NT2/D1 (cell line): ENCODE measurements around the gene LRTM2.
"Not testable (repeated sequence)": the region's sequence is repeated elsewhere in the genome, so short reads cannot be mapped to it uniquely, and the experiment has no call there.

Experiments used
- DNase-seq: peaks from one replicate; pipeline ENCODE4 v3.0.0-alpha.2; 2011; ENCODE audit warnings: low read depth, low spot score
- H3K27me3 ChIP-seq: 2 replicates; pipeline ENCODE4 v1.6.0; 2011; ENCODE audit warnings: mild to moderate bottlenecking; ENCODE audit not compliant: insufficient read length, insufficient read depth
- H3K36me3 ChIP-seq: 2 replicates; pipeline ENCODE4 v1.6.1; 2011; ENCODE audit warnings: mild to moderate bottlenecking, low read length, mixed read lengths; ENCODE audit not compliant: insufficient read depth, insufficient read length
- H3K4me1 ChIP-seq: 2 replicates; pipeline ENCODE4 v1.5.1; 2011; ENCODE audit not compliant: insufficient read depth, insufficient read length
- H3K4me3 ChIP-seq: 2 replicates; pipeline ENCODE4 v1.5.1; 2011; ENCODE audit warnings: low read depth; ENCODE audit not compliant: insufficient read length
- H3K9ac ChIP-seq: 2 replicates; pipeline ENCODE4 v1.6.0; 2011; ENCODE audit warnings: low read depth; ENCODE audit not compliant: insufficient read length
- H3K9me3 ChIP-seq: 2 replicates; pipeline ENCODE4 v1.5.1; 2011; ENCODE audit warnings: mild to moderate bottlenecking, low read length; ENCODE audit not compliant: insufficient read depth
- SUZ12 ChIP-seq: IDR thresholded peaks from 2 replicates; pipeline ENCODE4 v1.6.1; 2011; ENCODE audit not compliant: insufficient read length, insufficient read depth; ENCODE audit errors: extremely low read depth
- YY1 ChIP-seq: IDR thresholded peaks from 2 replicates; pipeline ENCODE4 v1.6.1; 2011; ENCODE audit not compliant: insufficient read length, insufficient read depth
- ZNF274 ChIP-seq: IDR thresholded peaks from 2 replicates; pipeline ENCODE4 v1.6.1; 2011; ENCODE audit warnings: mild to moderate bottlenecking, low read depth, low read length

The LRTM2 gene

DNA sequence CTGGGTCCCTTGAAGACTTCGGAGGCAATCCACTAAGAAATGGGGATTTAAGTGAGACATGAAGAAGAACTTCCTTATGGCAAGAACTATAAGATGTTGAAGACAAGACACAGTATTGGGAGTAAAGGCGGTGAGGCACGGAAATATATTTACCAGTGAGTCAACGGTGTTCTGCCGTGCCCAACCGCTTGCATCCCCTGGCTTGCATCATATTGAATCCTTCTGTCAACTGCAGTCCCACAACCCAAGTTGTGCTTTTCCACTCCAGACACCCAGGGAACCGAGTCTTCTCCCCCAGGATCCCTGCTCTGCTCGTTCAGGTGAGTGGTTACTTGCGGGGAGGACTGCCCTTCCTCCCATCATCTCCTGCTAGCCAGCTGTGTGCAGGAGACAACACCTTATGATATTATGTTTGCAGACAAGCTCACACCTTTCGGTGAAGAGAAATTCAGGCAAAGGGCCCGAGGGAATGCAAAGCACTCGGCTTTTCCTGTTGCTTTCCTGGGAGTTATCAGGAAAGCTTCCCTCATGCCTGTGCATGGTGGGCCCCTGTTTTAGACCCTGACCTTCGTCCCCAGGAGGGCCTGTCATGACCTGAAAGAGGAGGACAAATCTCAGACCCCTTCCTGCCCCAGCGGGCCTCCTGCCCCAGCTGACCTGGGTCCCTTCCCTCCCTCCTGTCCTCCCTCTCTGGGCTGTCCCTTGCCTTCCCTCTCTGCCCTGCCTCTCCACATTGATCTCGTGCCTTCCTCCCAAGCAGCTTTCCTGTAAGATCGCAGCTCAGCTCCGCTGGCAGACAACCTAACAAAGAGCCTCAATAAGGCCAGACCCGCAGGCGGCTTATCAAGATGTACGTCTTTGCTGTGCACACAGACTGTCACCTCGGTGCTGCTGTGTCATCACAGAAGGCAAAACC, 4.3 kb upstream of the LRTM2 start:
- peaks cover 23% of the 10 kb centered on the region for H3K27me3 ChIP-seq
- peaks cover 9% of the 10 kb centered on the region; the same call in 1 of the 2 replicates for H3K9me3 ChIP-seq
- H3K36me3 ChIP-seq: no peaks in the 10 kb centered on the region
- no peak overlapping the region for H3K4me3 ChIP-seq
- TF ChIP-seq YY1 (no peak), SUZ12 (no peak), ZNF274 (no peak)
- DNase-seq: no peak
- no peak overlapping the region for H3K9ac ChIP-seq
- peaks cover 14% of the 10 kb centered on the region for H3K4me1 ChIP-seq

DNA sequence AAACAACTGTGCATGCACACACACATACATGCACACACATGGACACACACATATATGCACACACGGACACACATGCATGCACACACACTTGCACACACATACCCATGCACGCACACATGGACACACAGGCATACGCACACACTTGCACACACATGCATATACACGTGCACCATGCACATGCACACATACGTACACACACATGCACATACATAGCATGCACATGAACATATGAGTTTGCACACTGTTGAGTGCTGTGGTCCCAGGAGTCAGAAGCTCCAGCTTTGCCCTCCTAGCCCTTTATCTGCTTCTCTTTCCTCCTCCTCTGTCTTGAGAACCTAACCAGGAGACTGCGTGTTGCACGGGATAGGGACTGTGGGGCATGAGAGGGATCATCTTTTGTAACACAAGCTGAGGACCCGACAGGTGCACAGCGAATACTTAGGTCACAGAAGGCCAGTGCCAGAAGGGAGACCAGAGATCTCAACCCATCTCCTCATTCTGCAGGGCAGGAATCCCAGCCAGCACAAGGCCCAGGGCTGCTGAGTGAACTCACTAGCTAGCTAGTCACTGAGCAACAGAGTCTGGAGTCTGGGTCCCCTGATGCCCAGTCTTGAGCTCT, 3.5 kb upstream of the LRTM2 start:
- H3K27me3 ChIP-seq: peaks cover 30% of the 10 kb centered on the region
- H3K4me1 ChIP-seq: peaks cover 21% of the 10 kb centered on the region
- no peaks in the 10 kb centered on the region for H3K36me3 ChIP-seq
- H3K9ac ChIP-seq: no peak overlapping the region
- TF ChIP-seq ZNF274 (no peak), YY1 (no peak), SUZ12 (no peak)
- DNase-seq: no peak
- peaks cover 9% of the 10 kb centered on the region; the same call in 1 of the 2 replicates for H3K9me3 ChIP-seq
- H3K4me3 ChIP-seq: no peak overlapping the region

DNA sequence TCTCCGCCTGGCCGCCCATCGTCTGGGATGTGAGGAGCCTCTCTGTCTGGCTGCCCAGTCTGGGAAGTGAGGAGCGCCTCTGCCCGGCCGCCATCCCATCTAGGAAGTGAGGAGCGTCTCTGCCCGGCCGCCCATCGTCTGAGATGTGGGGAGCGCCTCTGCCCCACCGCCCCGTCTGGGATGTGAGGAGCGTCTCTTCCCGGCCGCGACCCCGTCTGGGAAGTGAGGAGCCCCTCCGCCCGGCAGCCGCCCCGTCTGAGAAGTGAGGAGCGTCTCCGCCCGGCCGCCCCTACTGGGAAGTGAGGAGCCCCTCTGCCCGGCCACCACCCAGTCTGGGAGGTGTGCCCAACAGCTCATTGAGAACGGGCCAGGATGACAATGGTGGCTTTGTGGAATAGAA, 2.4 kb upstream of the LRTM2 start:
- not testable (repeated sequence) for H3K36me3 ChIP-seq, H3K4me3 ChIP-seq, H3K9ac ChIP-seq, H3K9me3 ChIP-seq, DNase-seq
- Histone ChIP-seq H3K27me3 (peaks cover 36% of the 10 kb centered on the region), H3K4me1 (peaks cover 20% of the 10 kb centered on the region)

DNA sequence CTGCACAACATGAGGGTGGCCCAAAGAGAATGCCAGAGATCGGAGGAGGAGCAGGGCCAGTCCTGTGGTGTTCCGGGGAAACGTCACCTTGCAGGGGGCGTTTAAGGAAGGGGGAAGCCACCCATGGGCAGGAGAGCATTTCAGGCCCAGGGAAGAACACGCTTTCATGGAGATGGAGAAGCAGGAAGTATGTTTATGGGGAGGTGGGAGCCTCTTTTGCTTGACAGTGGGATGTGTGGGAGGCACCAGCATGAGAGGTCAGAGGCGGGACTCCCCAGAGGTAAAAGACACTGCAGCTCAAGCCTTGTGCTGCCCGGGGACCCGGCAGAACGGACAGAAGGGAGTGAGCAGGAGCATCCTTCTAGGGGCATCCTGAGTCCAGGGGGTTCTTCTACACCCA, 1.3 kb upstream of the LRTM2 start:
- H3K36me3 ChIP-seq: no peaks in the 10 kb centered on the region
- H3K4me3 ChIP-seq: no peak overlapping the region
- H3K9me3 ChIP-seq: peaks cover 9% of the 10 kb centered on the region; the same call in 1 of the 2 replicates
- no peak overlapping the region for H3K9ac ChIP-seq
- peaks cover 20% of the 10 kb centered on the region for H3K4me1 ChIP-seq
- H3K27me3 ChIP-seq: peaks cover 40% of the 10 kb centered on the region
- no peak for DNase-seq
- no peak for TF ChIP-seq ZNF274
- no peak for TF ChIP-seq YY1
- TF ChIP-seq SUZ12: no peak

DNA sequence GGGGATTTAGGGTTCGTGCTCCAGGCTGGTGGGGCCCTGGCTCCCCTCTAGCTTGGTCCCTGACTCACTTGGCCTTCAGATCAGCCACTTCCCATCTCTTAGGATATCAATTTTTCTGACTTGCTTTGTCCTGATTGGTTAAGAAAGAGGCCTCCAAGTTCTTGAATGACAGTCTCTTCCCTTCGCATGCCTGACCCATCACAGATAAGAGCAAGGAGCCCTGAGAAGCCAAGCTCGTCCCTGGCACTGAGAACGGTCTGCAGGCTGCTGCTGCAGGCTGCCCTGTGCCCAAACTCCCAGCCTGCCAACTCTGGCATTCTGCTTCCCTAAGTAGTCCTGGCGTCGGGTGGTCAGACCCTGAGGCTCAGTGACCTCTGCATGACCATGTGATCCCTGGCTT, 794 bp upstream of the LRTM2 start:
- Histone ChIP-seq H3K4me3 (no peak overlapping the region), H3K36me3 (no peaks in the 10 kb centered on the region), H3K27me3 (peaks cover 40% of the 10 kb centered on the region), H3K4me1 (peaks cover 20% of the 10 kb centered on the region), H3K9me3 (peaks cover 9% of the 10 kb centered on the region; the same call in 1 of the 2 replicates), H3K9ac (no peak overlapping the region)
- no peak for DNase-seq
- TF ChIP-seq YY1: no peak
- TF ChIP-seq SUZ12: no peak
- TF ChIP-seq ZNF274: no peak

DNA sequence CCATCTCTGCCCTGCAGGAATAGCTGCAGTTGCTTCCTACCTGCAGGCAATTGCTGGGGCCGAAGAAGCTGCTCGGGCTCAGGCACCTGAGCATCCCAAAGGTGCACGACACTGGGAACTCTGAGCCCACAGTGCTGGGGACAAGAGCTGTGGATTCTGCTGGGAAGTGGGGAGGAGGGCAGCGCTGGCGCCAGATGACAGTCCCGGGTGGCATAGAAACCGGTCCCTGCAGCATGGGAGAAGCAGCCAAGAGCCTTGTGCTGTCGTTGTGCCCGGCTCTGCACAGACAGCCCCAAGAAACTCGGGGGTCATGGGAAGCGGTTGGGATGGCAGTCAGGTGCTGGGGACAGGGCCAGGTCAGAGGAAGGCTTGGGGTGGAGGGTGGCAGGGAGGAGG, 529 bp downstream of the LRTM2 start:
- TF ChIP-seq YY1: no peak
- no peak for TF ChIP-seq SUZ12
- TF ChIP-seq ZNF274: no peak
- Histone ChIP-seq H3K36me3 (no peaks in the 10 kb centered on the region), H3K27me3 (peaks cover 40% of the 10 kb centered on the region), H3K4me1 (peaks cover 20% of the 10 kb centered on the region), H3K4me3 (no peak overlapping the region), H3K9me3 (peaks cover 9% of the 10 kb centered on the region; the same call in 1 of the 2 replicates), H3K9ac (no peak overlapping the region)
- no peak for DNase-seq

DNA sequence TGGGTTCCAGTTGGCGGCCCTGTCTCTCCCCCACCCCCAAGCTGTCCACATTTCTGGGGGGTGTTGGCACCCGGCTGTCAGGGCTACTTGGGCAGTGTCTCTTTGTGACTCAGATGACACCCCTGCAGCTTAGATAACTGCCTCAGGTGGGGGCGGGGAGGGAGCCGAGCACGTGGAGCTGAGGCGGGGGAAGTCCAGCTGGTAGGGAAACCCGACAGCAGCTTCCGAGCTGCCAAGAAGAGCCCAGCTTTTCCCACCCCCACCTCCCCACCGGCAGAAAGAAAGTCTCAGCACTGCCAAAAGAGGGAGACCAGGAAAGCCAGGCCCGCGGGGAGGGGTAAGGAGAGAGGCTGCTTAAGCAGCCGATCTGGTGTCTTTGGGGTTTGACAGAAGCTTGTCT, 1.4 kb downstream of the LRTM2 start:
- peaks cover 40% of the 10 kb centered on the region for H3K27me3 ChIP-seq
- TF ChIP-seq SUZ12 (no peak), ZNF274 (no peak), YY1 (no peak)

More for the DNA sequence above, 1.4 kb downstream of the LRTM2 start:
- peak; percentile 49 for DNase-seq
- Histone ChIP-seq H3K4me3 (no peak overlapping the region), H3K4me1 (peaks cover 23% of the 10 kb centered on the region), H3K9me3 (peaks cover 6% of the 10 kb centered on the region; the same call in 1 of the 2 replicates), H3K9ac (no peak overlapping the region), H3K36me3 (no peaks in the 10 kb centered on the region)
